HPDE6-E6E7 (cell line): ENCODE measurements around the gene KIAA1549.

Source experiments
- DNase-seq: peaks from one replicate; pipeline ENCODE4 v3.0.0; 2011; ENCODE audit warnings: missing footprints; ENCODE audit errors: extremely low spot score

The KIAA1549 gene

GRCh38 chr7:138853448-138853847 lies 127.7 kb downstream of the KIAA1549 start:
- no peak for DNase-seq

- no peak for DNase-seq
Measured at GRCh38 chr7:138852469-138852868, 128.7 kb downstream of the KIAA1549 start.

GRCh38 chr7:138849701-138850100 lies 131.5 kb downstream of the KIAA1549 start:
- no peak for DNase-seq

GRCh38 chr7:138848056-138848980 lies 132.9 kb downstream of the KIAA1549 start:
- DNase-seq = no peak

- no peak for DNase-seq
Measured at GRCh38 chr7:138845711-138846110, 135.5 kb downstream of the KIAA1549 start.

GRCh38 chr7:138843632-138844580 lies 137.3 kb downstream of the KIAA1549 start:
- no peak for DNase-seq

GRCh38 chr7:138842111-138842510 lies 139.1 kb downstream of the KIAA1549 start:
- no peak for DNase-seq

- no peak for DNase-seq
Measured at GRCh38 chr7:138838166-138838565, 143.0 kb downstream of the KIAA1549 start.

- no peak for DNase-seq
Measured at GRCh38 chr7:138837627-138838026, 143.6 kb downstream of the KIAA1549 start.

GRCh38 chr7:138835087-138835486 lies 146.1 kb downstream of the KIAA1549 start:
- DNase-seq = no peak

- no peak for DNase-seq
Measured at GRCh38 chr7:138834583-138834982, 146.6 kb downstream of the KIAA1549 start.

- no peak for DNase-seq
Measured at GRCh38 chr7:138833596-138833995, 147.6 kb downstream of the KIAA1549 start.

- no peak for DNase-seq
Measured at GRCh38 chr7:138832966-138833365, 148.2 kb downstream of the KIAA1549 start.

- no peak for DNase-seq
Measured at GRCh38 chr7:138829335-138829734, 151.9 kb downstream of the KIAA1549 start.

- no peak for DNase-seq
Measured at GRCh38 chr7:138828302-138828701, 152.9 kb downstream of the KIAA1549 start.

GRCh38 chr7:138825049-138825721 lies 156.0 kb downstream of the KIAA1549 start:
- no peak for DNase-seq

- no peak for DNase-seq
Measured at GRCh38 chr7:138822867-138823535, 158.2 kb downstream of the KIAA1549 start.

GRCh38 chr7:138821912-138822311 lies 159.3 kb downstream of the KIAA1549 start:
- no peak for DNase-seq

- no peak for DNase-seq
Measured at GRCh38 chr7:138819625-138820024, 161.6 kb downstream of the KIAA1549 start.

- DNase-seq = no peak
Measured at GRCh38 chr7:138816650-138817049, 164.5 kb downstream of the KIAA1549 start.

GRCh38 chr7:138814816-138815332 lies 166.3 kb downstream of the KIAA1549 start:
- no peak for DNase-seq
